HCT116 (cell line): ENCODE data around the gene ACOT6. TPM values are rescaled to one million over a fixed set of nuclear protein-coding genes. Genes with fewer than 3 reads are reported as not detected.
"Not testable (repeated sequence)": the region's sequence is repeated elsewhere in the genome, so short reads cannot be mapped to it uniquely, and the experiment has no call there.

Experiments used
- ATAC-seq: fragments of 200-7000 bp; cut with Tn5 transposase; 2 replicates; pipeline ENCODE4 v1.9.1; 2020; ENCODE audit warnings: mild to moderate bottlenecking, moderate library complexity
- BruUV-seq: library from RNA; stranded (reverse); fragments of 400-500 nt; replicated peaks from 2 replicates; lab custom pipeline; 2021; lab: Mats Ljungman, UMichigan
- CTCF ChIA-PET: fragments of 300-600 bp; sonication (Branson Sonifier 250); formaldehyde crosslinking; loops from one replicate; lab custom pipeline; 2021; ENCODE audit warnings: antibody characterized with exemption; lab: Charles Lee
- POLR2A ChIA-PET: fragments of 300-600, 350-600 bp; sonication (Branson Sonifier 250); formaldehyde crosslinking; loops from one replicate; lab custom pipeline; 2021; ENCODE audit warnings: antibody characterized with exemption; lab: Charles Lee
- RAD21 ChIA-PET, 2 experiments: fragments of 300-600 bp; sonication (Branson Sonifier 250); formaldehyde crosslinking; loops; one replicate each; lab custom pipeline; 2023; ENCODE audit warnings: low total read pairs in 2 of 2; ENCODE audit not compliant: uncharacterized antibody in 2 of 2, unreplicated experiment in 2 of 2, low non-redundant PET in 1 of 2; lab: Charles Lee
- DNase-seq: peaks from one replicate; pipeline ENCODE4 v3.0.0-alpha.2; 2010; ENCODE audit warnings: low read depth, low spot score
- H2AFZ ChIP-seq: fragments of 200-600 bp; shearing (Covaris generic), sonication (generic); 2 replicates; pipeline ENCODE4 v1.6.1; 2017; ENCODE audit warnings: low read depth, mixed run types, mixed read lengths, antibody characterized with exemption, low read length; ENCODE audit not compliant: poor library complexity, severe bottlenecking
- H3K27ac ChIP-seq: 2 replicates; pipeline ENCODE4 v1.5.1; 2012; ENCODE audit warnings: low read depth, low read length
- H3K27me3 ChIP-seq: fragments of 200-600 bp; sonication (generic); 2 replicates; pipeline ENCODE4 v1.6.1; 2016; ENCODE audit warnings: mixed run types, low read length, mixed read lengths; ENCODE audit not compliant: insufficient read depth
- H3K36me3 ChIP-seq, 2 experiments: fragments of 200-500 bp in 1 of 2; fragments of 200-600 bp in 1 of 2; sonication (Bioruptor generic) in 1 of 2; sonication (generic) in 1 of 2; 2 replicates each; pipeline versions ENCODE4 v1.5.1 to v1.6.1; 2014 to 2016; ENCODE audit warnings: low read length in 2 of 2, inconsistent platforms in 1 of 2, mixed read lengths in 1 of 2, mixed run types in 1 of 2; ENCODE audit not compliant: insufficient read depth in 2 of 2, control insufficient read depth in 1 of 2
- H3K4me1 ChIP-seq, 2 experiments: fragments of 200-600 bp in 1 of 2; sonication (generic) in 1 of 2; 2 replicates each; pipeline versions ENCODE4 v1.5.1 to v1.6.1; 2012 to 2017; ENCODE audit warnings: low read length in 2 of 2, inconsistent platforms in 1 of 2, mild to moderate bottlenecking in 1 of 2, mixed read lengths in 1 of 2, mixed run types in 1 of 2, moderate library complexity in 1 of 2; ENCODE audit not compliant: insufficient read depth in 2 of 2, control insufficient read depth in 1 of 2
- H3K4me2 ChIP-seq: fragments of 200-600 bp; sonication (generic); 2 replicates; pipeline ENCODE4 v1.6.1; 2017; ENCODE audit warnings: mixed run types, low read length, mixed read lengths
- H3K4me3 ChIP-seq, 2 experiments: fragments of 200-600 bp in 1 of 2; sonication (generic) in 1 of 2; replicated peaks in 1 of 2; 2 replicates each; pipeline ENCODE4 v1.5.1; 2011 to 2016; ENCODE audit warnings: low read length in 2 of 2, control low read depth in 1 of 2, low read depth in 1 of 2, mild to moderate bottlenecking in 1 of 2, mixed read lengths in 1 of 2, mixed run types in 1 of 2
- H3K79me2 ChIP-seq: fragments of 200-600 bp; sonication (generic); 2 replicates; pipeline ENCODE4 v1.6.1; 2017; ENCODE audit warnings: mild to moderate bottlenecking, mixed run types, low read length, moderate library complexity, mixed read lengths; ENCODE audit not compliant: insufficient read depth
- H3K9ac ChIP-seq: fragments of 200-600 bp; sonication (generic); 2 replicates; pipeline ENCODE4 v1.6.1; 2016; ENCODE audit warnings: low read length, mixed read lengths
- H3K9me2 ChIP-seq: fragments of 200-600 bp; sonication (generic), shearing (Covaris generic); 2 replicates; pipeline ENCODE4 v1.6.1; 2017; ENCODE audit warnings: mixed run types, mild to moderate bottlenecking, moderate library complexity; ENCODE audit not compliant: insufficient read depth
- H3K9me3 ChIP-seq, 2 experiments: fragments of 200-500 bp in 1 of 2; fragments of 200-600 bp in 1 of 2; sonication (Bioruptor generic) in 1 of 2; sonication (generic) in 1 of 2; 2 replicates each; pipeline ENCODE4 v1.6.1; 2014 to 2017; ENCODE audit warnings: low read length in 2 of 2, mixed read lengths in 2 of 2, inconsistent platforms in 1 of 2, low read depth in 1 of 2, mild to moderate bottlenecking in 1 of 2, mixed run types in 1 of 2, moderate library complexity in 1 of 2; ENCODE audit not compliant: control insufficient read depth in 1 of 2, insufficient read depth in 1 of 2
- H4K20me1 ChIP-seq: fragments of 200-600 bp; sonication (generic), shearing (Covaris generic); 2 replicates; pipeline ENCODE4 v1.6.1; 2017; ENCODE audit warnings: mixed run types, mild to moderate bottlenecking, moderate library complexity; ENCODE audit not compliant: insufficient read depth
- CBX3 ChIP-seq: IDR thresholded peaks from 2 replicates; pipeline ENCODE4 v1.6.1; 2012; ENCODE audit warnings: low read depth
- CEBPB ChIP-seq: IDR thresholded peaks from 2 replicates; pipeline ENCODE4 v1.6.1; 2012; ENCODE audit warnings: low read depth
- EGR1 ChIP-seq: IDR thresholded peaks from 2 replicates; pipeline ENCODE4 v1.6.1; 2012; ENCODE audit warnings: low read depth
- ELF1 ChIP-seq: IDR thresholded peaks from 2 replicates; pipeline ENCODE4 v1.6.1; 2012; ENCODE audit warnings: low read depth, borderline replicate concordance
- EZH2 ChIP-seq: fragments of 200-600 bp; sonication (generic); IDR thresholded peaks from 2 replicates; pipeline ENCODE4 v1.6.1; 2017; ENCODE audit warnings: antibody characterized with exemption, mixed run types
- FOSL1 ChIP-seq: IDR thresholded peaks from 2 replicates; pipeline ENCODE4 v1.6.1; 2012; ENCODE audit warnings: low read depth
- JUND ChIP-seq: IDR thresholded peaks from 2 replicates; pipeline ENCODE4 v1.6.1; 2012
- MAX ChIP-seq: IDR thresholded peaks from 2 replicates; pipeline ENCODE4 v1.6.1; 2012
- POLR2A ChIP-seq: IDR thresholded peaks from 2 replicates; pipeline ENCODE4 v1.7.0; 2011; ENCODE audit warnings: borderline replicate concordance; ENCODE audit not compliant: insufficient read depth, insufficient read length; ENCODE audit errors: extremely low read depth
- POLR2AphosphoS5 ChIP-seq: IDR thresholded peaks from 2 replicates; pipeline ENCODE4 v1.6.1; 2011; ENCODE audit warnings: mild to moderate bottlenecking, low read depth, low read length, moderate library complexity
- RAD21 ChIP-seq: IDR thresholded peaks from 2 replicates; pipeline ENCODE4 v1.6.1; 2012; ENCODE audit warnings: low read depth, mild to moderate bottlenecking
- REST ChIP-seq: IDR thresholded peaks from 2 replicates; pipeline ENCODE4 v1.6.1; 2012; ENCODE audit warnings: low read depth
- SIN3A ChIP-seq: IDR thresholded peaks from 2 replicates; pipeline ENCODE4 v1.6.1; 2012; ENCODE audit warnings: low read depth
- SP1 ChIP-seq: IDR thresholded peaks from 2 replicates; pipeline ENCODE4 v1.6.1; 2012; ENCODE audit warnings: low read depth
- SRF ChIP-seq: IDR thresholded peaks from 2 replicates; pipeline ENCODE4 v1.6.1; 2012; ENCODE audit warnings: low read depth
- TCF7L2 ChIP-seq: IDR thresholded peaks from 2 replicates; pipeline ENCODE4 v1.7.0; 2011; ENCODE audit warnings: borderline replicate concordance, inconsistent platforms; ENCODE audit not compliant: insufficient read depth, insufficient read length; ENCODE audit errors: extremely low read depth
- YY1 ChIP-seq: IDR thresholded peaks from 2 replicates; pipeline ENCODE4 v1.6.1; 2011; ENCODE audit warnings: low read length, low read depth, moderate library complexity, mild to moderate bottlenecking; ENCODE audit not compliant: insufficient replicate concordance; ENCODE audit errors: extremely low read depth
- ZBTB33 ChIP-seq: IDR thresholded peaks from 2 replicates; pipeline ENCODE4 v1.6.1; 2011; ENCODE audit warnings: mild to moderate bottlenecking, low read length, moderate library complexity; ENCODE audit not compliant: insufficient replicate concordance; ENCODE audit errors: extremely low read depth
- ZFX ChIP-seq: fragments of 450-650 bp; IDR thresholded peaks from 2 replicates; pipeline ENCODE4 v1.6.1; 2017
- ZNF274 ChIP-seq: fragments of 200-500 bp; sonication (Bioruptor generic); IDR thresholded peaks from 2 replicates; pipeline ENCODE4 v1.6.1; 2014; ENCODE audit warnings: mild to moderate bottlenecking, low read depth, low read length, inconsistent platforms
- intact Hi-C: fragments of 100-400 bp; cut with micrococcal nuclease; formaldehyde crosslinking; loops from 2 replicates; pipeline ENCODE4 v1.10.0; 2022
- total RNA-seq: library from RNA; stranded (reverse); gene quantifications from one replicate; pipeline ENCODE4 v1.2.1, GENCODE V29; 2021; ENCODE audit not compliant: unreplicated experiment

Gene ACOT6
- total RNA-seq, 1 experiment from 2014 or later: not detected

DNA sequence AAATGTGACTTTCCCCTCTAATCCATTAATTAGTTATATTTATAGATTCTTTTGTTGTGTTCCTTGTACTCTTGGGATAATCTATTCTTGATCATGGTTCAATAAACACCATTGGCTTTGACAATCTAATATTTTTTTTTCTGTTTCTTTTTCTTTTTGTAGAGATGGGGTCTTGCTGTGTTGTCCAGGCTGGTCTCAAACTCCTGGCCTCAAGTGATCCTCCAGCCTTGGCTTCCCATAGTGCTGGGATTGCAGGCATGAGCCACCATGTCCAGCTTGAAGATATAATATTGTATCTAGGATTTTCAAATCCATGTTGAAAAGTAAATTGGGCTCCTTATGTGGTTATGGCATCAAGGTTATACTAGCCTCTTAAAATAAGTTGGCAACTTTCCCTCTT, 38.7 kb downstream of the ACOT6 start (continued):
- no peak for TF ChIP-seq ELF1

GRCh38 chr14:73655851-73656250, 43.5 kb downstream of the ACOT6 start:
- no peaks in the 10 kb centered on the region for H3K9me2 ChIP-seq
- H3K9ac ChIP-seq: no peak overlapping the region
- intact Hi-C loops: no loop called here
- no peaks in the 10 kb centered on the region for H3K4me1 ChIP-seq
- DNase-seq (no peak), ATAC-seq (no peak)
- no peak overlapping the region for H3K27ac ChIP-seq
- no peaks in the 10 kb centered on the region for H3K36me3 ChIP-seq
- no peak overlapping the region for H3K4me3 ChIP-seq
- H3K27me3 ChIP-seq: no peaks in the 10 kb centered on the region
- no peaks in the 10 kb centered on the region for H4K20me1 ChIP-seq
- H3K4me2 ChIP-seq: no peak overlapping the region
- no peak for TF ChIP-seq ELF1
- no peak for TF ChIP-seq POLR2A
- TF ChIP-seq POLR2AphosphoS5: no peak
- no peak for TF ChIP-seq REST
- TF ChIP-seq ZFX: no peak
- no peak for TF ChIP-seq CBX3
- no peak for TF ChIP-seq MAX
- no peak for TF ChIP-seq SRF
- TF ChIP-seq YY1: no peak
- no peak for TF ChIP-seq TCF7L2
- TF ChIP-seq JUND: no peak
- no peak for TF ChIP-seq FOSL1
- no peak for TF ChIP-seq RAD21
- TF ChIP-seq SIN3A: no peak
- TF ChIP-seq CEBPB: no peak
- TF ChIP-seq ZBTB33: no peak
- TF ChIP-seq EGR1: no peak
- no peak for TF ChIP-seq SP1
- TF ChIP-seq ZNF274: no peak
- no peak for TF ChIP-seq EZH2
- ChIA-PET POLR2A (no interaction called here), CTCF (no interaction called here), RAD21 (no interaction called here)
- no peak overlapping the region for H2AFZ ChIP-seq
- H3K79me2 ChIP-seq: no peaks in the 10 kb centered on the region
- no peaks in the 10 kb centered on the region for H3K9me3 ChIP-seq
- no TSS peak for BruUV-seq

DNA sequence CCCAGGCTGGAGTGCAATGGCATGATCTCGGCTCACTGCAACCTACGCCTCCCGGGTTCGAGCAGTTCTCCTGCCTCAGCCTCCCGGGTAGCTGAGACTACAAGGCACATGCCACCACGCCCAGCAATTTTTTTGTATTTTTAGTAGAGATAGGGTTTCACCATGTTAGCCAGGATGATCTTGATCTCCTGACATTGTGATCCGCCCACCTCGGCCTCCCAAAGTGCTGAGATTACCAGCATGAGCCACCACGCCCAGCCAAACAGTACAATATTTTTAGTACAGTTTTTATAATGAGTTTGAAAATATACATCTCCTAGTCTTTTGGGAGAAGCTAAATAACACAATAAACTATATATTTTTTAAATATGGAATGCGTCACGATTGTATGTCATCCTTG, 46.9 kb downstream of the ACOT6 start:
- DNase-seq, RAD21 ChIA-PET, H3K4me2 ChIP-seq, POLR2A ChIA-PET, H3K9ac ChIP-seq, H3K9me2 ChIP-seq, ATAC-seq, BruUV-seq, H3K27me3 ChIP-seq, H3K36me3 ChIP-seq, H3K9me3 ChIP-seq, intact Hi-C loops, CTCF ChIA-PET, H3K4me3 ChIP-seq, H4K20me1 ChIP-seq, H3K79me2 ChIP-seq, H2AFZ ChIP-seq, H3K27ac ChIP-seq: not testable (repeated sequence)
- H3K4me1 ChIP-seq: peaks cover 5 to 13% of the 10 kb centered on the region in 2 experiments
